Panc1 (cell line): ENCODE measurements around the gene SANBR. TPM values are rescaled to one million over a fixed set of nuclear protein-coding genes. Genes with fewer than 3 reads are reported as not detected.

Experiments used
- ATAC-seq: fragments of 200-7000 bp; cut with Tn5 transposase; 2 replicates; pipeline ENCODE4 v1.9.1; 2020; ENCODE audit warnings: mild to moderate bottlenecking, moderate library complexity
- BruUV-seq: library from RNA; stranded (reverse); fragments of 400-500 nt; replicated peaks from 2 replicates; lab custom pipeline; 2021; lab: Mats Ljungman, UMichigan
- CTCF ChIA-PET: fragments of 300-600 bp; sonication (Branson Sonifier 250); formaldehyde crosslinking; loops from one replicate; lab custom pipeline; 2022; ENCODE audit warnings: antibody characterized with exemption; lab: Charles Lee
- POLR2A ChIA-PET: fragments of 300-600 bp; sonication (Branson Sonifier 250); formaldehyde crosslinking; loops from one replicate; lab custom pipeline; 2022; ENCODE audit warnings: antibody characterized with exemption; lab: Charles Lee
- DNase-seq: peaks from one replicate; pipeline ENCODE4 v3.0.0-alpha.2; 2010; ENCODE audit warnings: low read depth, low spot score
- H3K27ac ChIP-seq: 2 replicates; pipeline ENCODE4 v1.5.1; 2011; ENCODE audit warnings: mild to moderate bottlenecking, low read length, inconsistent platforms
- H3K27me3 ChIP-seq: fragments of 200-500 bp; sonication (Bioruptor generic); 2 replicates; pipeline ENCODE4 v1.6.0; 2014; ENCODE audit warnings: low read length, inconsistent platforms; ENCODE audit not compliant: control insufficient read depth, insufficient read depth
- H3K36me3 ChIP-seq: fragments of 200-500 bp; sonication (Bioruptor generic); 2 replicates; pipeline ENCODE4 v1.5.1; 2014; ENCODE audit warnings: inconsistent platforms, mild to moderate bottlenecking, low read length, moderate library complexity; ENCODE audit not compliant: control insufficient read depth, insufficient read depth
- H3K4me1 ChIP-seq: 2 replicates; pipeline ENCODE4 v1.5.1; 2011; ENCODE audit warnings: inconsistent platforms, mild to moderate bottlenecking, low read length, moderate library complexity; ENCODE audit not compliant: control insufficient read depth, insufficient read depth
- H3K4me3 ChIP-seq, 2 experiments: 2 replicates each; pipeline ENCODE4 v1.5.1; 2011 to 2012; ENCODE audit warnings: low read depth in 2 of 2, low read length in 2 of 2, mild to moderate bottlenecking in 2 of 2, inconsistent platforms in 1 of 2, moderate library complexity in 1 of 2
- H3K9me3 ChIP-seq: fragments of 200-500 bp; sonication (Bioruptor generic); 2 replicates; pipeline ENCODE4 v1.5.1; 2014; ENCODE audit warnings: low read depth, mild to moderate bottlenecking, inconsistent platforms, low read length, moderate library complexity; ENCODE audit not compliant: control insufficient read depth, insufficient read depth
- CTCF ChIP-seq: fragments of 450-650 bp; IDR thresholded peaks from 2 replicates; pipeline ENCODE4 v1.5.1; 2017; ENCODE audit warnings: mild to moderate bottlenecking
- POLR2AphosphoS5 ChIP-seq: IDR thresholded peaks from 2 replicates; pipeline ENCODE4 v1.6.1; 2012; ENCODE audit warnings: mild to moderate bottlenecking, low read depth, low read length, moderate library complexity
- REST ChIP-seq, 2 experiments: IDR thresholded peaks; 2 replicates each; pipeline ENCODE4 v1.6.1; 2011 to 2012; ENCODE audit warnings: low read depth in 2 of 2, control low read depth in 1 of 2, low read length in 1 of 2, mild to moderate bottlenecking in 1 of 2, moderate library complexity in 1 of 2; ENCODE audit not compliant: insufficient read depth in 1 of 2
- SIN3A ChIP-seq: IDR thresholded peaks from 2 replicates; pipeline ENCODE4 v1.6.1; 2012; ENCODE audit warnings: low read depth, mild to moderate bottlenecking, low read length, moderate library complexity, borderline replicate concordance; ENCODE audit not compliant: insufficient read depth
- TCF7L2 ChIP-seq: IDR thresholded peaks from 2 replicates; pipeline ENCODE4 v1.6.1; 2011; ENCODE audit warnings: mild to moderate bottlenecking, low read depth, low read length, inconsistent platforms
- in situ Hi-C: cut with HindIII; loops from 2 replicates; pipeline ENCODE4 v1.10.0; 2016; ENCODE audit warnings: low sequenced_read_pairs, low pct_unique_long_range_greater_than_20kb
- intact Hi-C: fragments of 100-400 bp; cut with micrococcal nuclease; formaldehyde crosslinking; loops from one replicate; pipeline ENCODE4 v1.10.0; 2022; ENCODE audit not compliant: unreplicated experiment
- total RNA-seq: library from RNA; stranded (reverse); gene quantifications from one replicate; pipeline ENCODE4 v1.2.1, GENCODE V29; 2021; ENCODE audit not compliant: unreplicated experiment

The SANBR gene
- total RNA-seq, 1 experiment from 2014 or later = 18.8 TPM

DNA sequence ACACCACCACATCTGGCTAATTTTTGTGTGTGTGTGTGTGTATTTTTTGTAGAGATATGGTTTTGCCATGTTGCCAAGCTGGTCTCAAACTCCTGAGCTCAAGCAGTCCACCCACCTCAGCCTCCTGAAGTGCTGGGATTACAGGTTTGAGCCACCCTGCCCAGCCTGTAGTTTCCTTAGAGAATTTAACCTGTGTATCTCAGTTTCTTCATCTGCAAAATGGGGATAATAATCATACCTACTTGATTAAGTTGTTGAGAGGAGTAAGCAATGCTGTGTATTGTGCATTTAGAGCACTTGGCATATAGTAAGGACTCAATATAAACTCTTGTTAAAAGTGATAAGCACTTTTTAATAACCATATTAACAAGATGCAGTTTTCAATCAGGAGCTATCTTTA is 6.3 kb upstream of the SANBR start:
- CTCF ChIA-PET = no interaction called here
- Histone ChIP-seq H3K27ac (no peak overlapping the region), H3K27me3 (no peaks in the 10 kb centered on the region), H3K36me3 (no peaks in the 10 kb centered on the region), H3K9me3 (no peaks in the 10 kb centered on the region), H3K4me1 (no peaks in the 10 kb centered on the region), H3K4me3 (no peak overlapping the region)
- POLR2A ChIA-PET = no interaction called here
- intact Hi-C loops (no loop called here), in situ Hi-C loops (no loop called here)
- TF ChIP-seq TCF7L2 = no peak
- TF ChIP-seq REST (IDR thresholded peaks at IDR 0.05; ENCODE audit: insufficient read depth in 1 of 2, low read depth in 2 of 2, low read length in 1 of 2) = no peak
- no peak for TF ChIP-seq POLR2AphosphoS5
- no peak for TF ChIP-seq CTCF
- TF ChIP-seq SIN3A = no peak
- DNase-seq (no peak), ATAC-seq (no peak)
- no TSS peak for BruUV-seq

- TF ChIP-seq REST (IDR thresholded peaks at IDR 0.05; ENCODE audit: insufficient read depth in 1 of 2, low read depth in 2 of 2, low read length in 1 of 2) (no peak), SIN3A (no peak), POLR2AphosphoS5 (no peak), TCF7L2 (no peak), CTCF (no peak)
- Histone ChIP-seq H3K27ac (no peak overlapping the region), H3K4me3 (no peak overlapping the region), H3K27me3 (no peaks in the 10 kb centered on the region), H3K4me1 (no peaks in the 10 kb centered on the region), H3K9me3 (no peaks in the 10 kb centered on the region), H3K36me3 (peaks cover 17% of the 10 kb centered on the region)
- ATAC-seq = no peak
- intact Hi-C loops (no loop called here), in situ Hi-C loops (no loop called here)
- POLR2A ChIA-PET = interaction anchor here (0.5 kb wide), 1 partner anchor 1465 kb away, joined by 3 read pairs; no protein-coding TSS in a partner anchor
- BruUV-seq = no TSS peak
- DNase-seq = no peak
- CTCF ChIA-PET = no interaction called here
Observed at GRCh38 chr2:61074100-61074499, 8.4 kb downstream of the SANBR start.
